ENCODE data around the gene SERPINE3.

The SERPINE3 gene

DNA sequence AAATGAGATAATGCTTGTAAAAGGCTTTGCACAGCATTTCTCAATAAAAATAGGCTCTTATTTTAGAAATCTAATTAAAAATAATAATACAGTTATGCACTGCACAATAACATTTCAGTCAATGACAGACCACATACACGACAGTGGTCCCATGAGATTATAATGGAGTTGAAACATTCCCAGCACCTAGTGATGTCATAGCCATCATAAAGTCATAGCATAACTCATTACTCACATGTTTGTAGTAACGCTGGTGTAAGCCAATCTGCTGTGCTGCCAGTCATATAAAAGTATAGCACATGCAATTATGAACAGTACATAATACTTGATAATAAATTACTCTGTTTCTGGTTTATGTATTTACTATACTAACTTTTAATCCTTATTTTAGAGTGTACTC is 12.7 kb upstream of the SERPINE3 start:
- H3K27me3 ChIP-seq (ENCODE audit: control insufficient read depth in 1 of 2, insufficient read depth in 2 of 2, low read length in 2 of 2): no peaks in the 10 kb centered on the region
- no peaks in the 10 kb centered on the region for H3K4me1 ChIP-seq (ENCODE audit: control insufficient read depth in 1 of 2, insufficient read depth in 2 of 2, low read length in 2 of 2)
- no peak overlapping the region for H3K9ac ChIP-seq (ENCODE audit: low read depth in 1 of 2, low read length in 2 of 2)
- no peak overlapping the region for H3K27ac ChIP-seq (ENCODE audit: low read depth, low read length)
- no peaks in the 10 kb centered on the region for H3K36me3 ChIP-seq (ENCODE audit: control insufficient read depth in 1 of 2, insufficient read depth in 2 of 2, low read length in 2 of 2)
- no peaks in the 10 kb centered on the region for H3K9me3 ChIP-seq (ENCODE audit: control insufficient read depth in 1 of 2, low read length in 2 of 2)
- no peak overlapping the region for H3K4me3 ChIP-seq (ENCODE audit: low read depth in 1 of 2, low read length in 2 of 2)

DNA sequence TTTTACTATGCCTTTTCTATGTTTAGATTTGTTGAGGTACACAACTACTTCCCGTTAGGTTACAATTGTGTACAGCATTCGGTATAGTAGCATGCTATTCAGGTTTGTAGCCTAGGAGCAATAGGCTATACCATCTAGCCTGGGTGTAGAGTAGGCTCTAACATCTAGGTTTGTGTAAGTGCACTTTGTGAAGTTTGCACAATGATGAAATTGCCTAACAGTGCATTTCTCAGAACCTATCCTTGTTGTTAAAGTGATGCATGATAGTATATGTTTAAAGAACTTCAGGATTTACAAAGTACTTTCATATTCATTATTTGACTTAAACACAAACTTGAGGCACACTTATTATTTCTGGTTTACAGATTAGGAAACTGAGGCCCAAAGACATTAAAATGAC is 11.5 kb upstream of the SERPINE3 start:
- Histone ChIP-seq H3K27ac (ENCODE audit: low read depth, low read length) (no peak overlapping the region), H3K36me3 (ENCODE audit: control insufficient read depth in 1 of 2, insufficient read depth in 2 of 2, low read length in 2 of 2) (no peaks in the 10 kb centered on the region), H3K4me3 (ENCODE audit: low read depth in 1 of 2, low read length in 2 of 2) (no peak overlapping the region), H3K9me3 (ENCODE audit: control insufficient read depth in 1 of 2, low read length in 2 of 2) (no peaks in the 10 kb centered on the region), H3K9ac (ENCODE audit: low read depth in 1 of 2, low read length in 2 of 2) (no peak overlapping the region), H3K4me1 (ENCODE audit: control insufficient read depth in 1 of 2, insufficient read depth in 2 of 2, low read length in 2 of 2) (no peaks in the 10 kb centered on the region), H3K27me3 (ENCODE audit: control insufficient read depth in 1 of 2, insufficient read depth in 2 of 2, low read length in 2 of 2) (no peaks in the 10 kb centered on the region)

- no peaks in the 10 kb centered on the region for H3K27me3 ChIP-seq (ENCODE audit: control insufficient read depth in 1 of 2, insufficient read depth in 2 of 2, low read length in 2 of 2)
- no peak overlapping the region for H3K9ac ChIP-seq (ENCODE audit: low read depth in 1 of 2, low read length in 2 of 2)
- no peaks in the 10 kb centered on the region for H3K4me1 ChIP-seq (ENCODE audit: control insufficient read depth in 1 of 2, insufficient read depth in 2 of 2, low read length in 2 of 2)
- H3K36me3 ChIP-seq (ENCODE audit: control insufficient read depth in 1 of 2, insufficient read depth in 2 of 2, low read length in 2 of 2): no peaks in the 10 kb centered on the region
- H3K4me3 ChIP-seq (ENCODE audit: low read depth in 1 of 2, low read length in 2 of 2): no peak overlapping the region
- no peak overlapping the region for H3K27ac ChIP-seq (ENCODE audit: low read depth, low read length)
- no peaks in the 10 kb centered on the region for H3K9me3 ChIP-seq (ENCODE audit: control insufficient read depth in 1 of 2, low read length in 2 of 2)
Observed at GRCh38 chr13:51328488-51328887, 11.0 kb upstream of the SERPINE3 start.

DNA sequence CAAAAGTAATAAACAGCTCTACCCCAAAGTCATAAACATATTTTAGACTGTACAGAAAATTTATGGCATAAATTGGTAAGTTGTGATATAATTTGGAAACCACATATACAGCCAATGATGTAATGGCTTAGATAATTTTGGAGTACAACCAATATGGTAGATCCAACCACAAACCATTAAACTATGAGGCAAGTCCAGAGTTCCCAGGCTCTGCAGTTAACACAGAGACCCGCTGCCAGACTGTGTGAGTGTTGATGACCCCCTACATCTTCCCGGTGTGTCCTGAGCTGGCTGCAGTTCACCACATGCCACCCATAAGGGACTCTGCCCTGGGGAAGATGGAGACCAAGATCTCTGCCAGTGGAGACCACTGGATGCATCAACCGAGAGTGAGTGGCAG is 9.9 kb upstream of the SERPINE3 start:
- H3K4me1 ChIP-seq (ENCODE audit: control insufficient read depth in 1 of 2, insufficient read depth in 2 of 2, low read length in 2 of 2): no peaks in the 10 kb centered on the region
- H3K4me3 ChIP-seq (ENCODE audit: low read depth in 1 of 2, low read length in 2 of 2): no peak overlapping the region
- H3K36me3 ChIP-seq (ENCODE audit: control insufficient read depth in 1 of 2, insufficient read depth in 2 of 2, low read length in 2 of 2): no peaks in the 10 kb centered on the region
- H3K27ac ChIP-seq (ENCODE audit: low read depth, low read length): no peak overlapping the region
- H3K27me3 ChIP-seq (ENCODE audit: control insufficient read depth in 1 of 2, insufficient read depth in 2 of 2, low read length in 2 of 2): no peaks in the 10 kb centered on the region
- no peaks in the 10 kb centered on the region for H3K9me3 ChIP-seq (ENCODE audit: control insufficient read depth in 1 of 2, low read length in 2 of 2)
- no peak overlapping the region for H3K9ac ChIP-seq (ENCODE audit: low read depth in 1 of 2, low read length in 2 of 2)

DNA sequence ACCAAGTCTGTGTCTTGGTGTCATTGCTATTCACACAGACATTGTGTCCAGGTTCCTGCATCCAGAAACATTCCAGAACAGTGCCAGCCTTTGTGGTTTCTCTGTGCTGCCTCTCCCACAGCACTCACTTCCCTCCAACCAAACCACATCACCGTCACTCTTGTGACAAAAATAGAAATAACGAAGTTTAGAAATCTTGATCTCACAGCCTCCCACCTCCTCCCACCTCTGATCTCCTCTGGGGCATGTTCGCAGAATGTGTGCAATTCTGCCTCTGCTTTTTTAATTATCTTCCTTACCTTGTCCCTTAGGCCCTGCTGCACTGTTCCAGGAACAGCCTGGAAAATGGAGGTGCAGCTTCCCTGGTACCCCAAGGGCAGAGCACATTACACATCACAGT is 8.7 kb upstream of the SERPINE3 start:
- no peaks in the 10 kb centered on the region for H3K36me3 ChIP-seq (ENCODE audit: control insufficient read depth in 1 of 2, insufficient read depth in 2 of 2, low read length in 2 of 2)
- no peaks in the 10 kb centered on the region for H3K27me3 ChIP-seq (ENCODE audit: control insufficient read depth in 1 of 2, insufficient read depth in 2 of 2, low read length in 2 of 2)
- H3K9me3 ChIP-seq (ENCODE audit: control insufficient read depth in 1 of 2, low read length in 2 of 2): no peaks in the 10 kb centered on the region
- H3K9ac ChIP-seq (ENCODE audit: low read depth in 1 of 2, low read length in 2 of 2): no peak overlapping the region
- H3K4me3 ChIP-seq (ENCODE audit: low read depth in 1 of 2, low read length in 2 of 2): no peak overlapping the region
- H3K4me1 ChIP-seq (ENCODE audit: control insufficient read depth in 1 of 2, insufficient read depth in 2 of 2, low read length in 2 of 2): no peaks in the 10 kb centered on the region
- no peak overlapping the region for H3K27ac ChIP-seq (ENCODE audit: low read depth, low read length)

DNA sequence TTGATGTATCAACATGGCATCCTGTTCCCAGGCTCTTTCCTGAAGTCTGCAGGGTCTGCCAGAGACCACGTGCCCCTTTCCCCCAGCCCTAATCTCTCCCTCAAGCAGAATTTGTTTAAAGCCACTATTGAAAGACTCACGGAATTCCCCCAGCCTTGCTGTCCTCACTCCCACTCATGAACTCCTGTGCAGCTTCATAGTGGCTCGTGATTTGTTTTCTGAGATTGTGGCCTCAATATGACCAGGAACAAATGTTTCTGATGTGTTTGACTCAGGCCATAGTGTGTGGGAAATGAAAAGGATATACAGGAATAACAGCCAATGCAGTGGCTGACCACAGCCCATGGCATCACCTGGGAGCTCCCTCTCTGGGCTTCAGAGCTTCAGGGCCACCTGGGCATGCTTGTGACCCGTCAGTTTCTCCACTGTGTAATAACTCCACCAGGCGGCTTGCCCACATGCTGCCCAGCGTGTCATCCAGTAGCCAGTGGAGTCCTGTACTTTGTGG is 8.1 kb upstream of the SERPINE3 start:
- H3K9me3 ChIP-seq (ENCODE audit: control insufficient read depth in 1 of 2, low read length in 2 of 2): no peaks in the 10 kb centered on the region
- H3K27ac ChIP-seq (ENCODE audit: low read depth, low read length): no peak overlapping the region
- no peak overlapping the region for H3K4me3 ChIP-seq (ENCODE audit: low read depth in 1 of 2, low read length in 2 of 2)
- no peaks in the 10 kb centered on the region for H3K36me3 ChIP-seq (ENCODE audit: control insufficient read depth in 1 of 2, insufficient read depth in 2 of 2, low read length in 2 of 2)
- no peaks in the 10 kb centered on the region for H3K4me1 ChIP-seq (ENCODE audit: control insufficient read depth in 1 of 2, insufficient read depth in 2 of 2, low read length in 2 of 2)
- no peaks in the 10 kb centered on the region for H3K27me3 ChIP-seq (ENCODE audit: control insufficient read depth in 1 of 2, insufficient read depth in 2 of 2, low read length in 2 of 2)
- no peak overlapping the region for H3K9ac ChIP-seq (ENCODE audit: low read depth in 1 of 2, low read length in 2 of 2)

DNA sequence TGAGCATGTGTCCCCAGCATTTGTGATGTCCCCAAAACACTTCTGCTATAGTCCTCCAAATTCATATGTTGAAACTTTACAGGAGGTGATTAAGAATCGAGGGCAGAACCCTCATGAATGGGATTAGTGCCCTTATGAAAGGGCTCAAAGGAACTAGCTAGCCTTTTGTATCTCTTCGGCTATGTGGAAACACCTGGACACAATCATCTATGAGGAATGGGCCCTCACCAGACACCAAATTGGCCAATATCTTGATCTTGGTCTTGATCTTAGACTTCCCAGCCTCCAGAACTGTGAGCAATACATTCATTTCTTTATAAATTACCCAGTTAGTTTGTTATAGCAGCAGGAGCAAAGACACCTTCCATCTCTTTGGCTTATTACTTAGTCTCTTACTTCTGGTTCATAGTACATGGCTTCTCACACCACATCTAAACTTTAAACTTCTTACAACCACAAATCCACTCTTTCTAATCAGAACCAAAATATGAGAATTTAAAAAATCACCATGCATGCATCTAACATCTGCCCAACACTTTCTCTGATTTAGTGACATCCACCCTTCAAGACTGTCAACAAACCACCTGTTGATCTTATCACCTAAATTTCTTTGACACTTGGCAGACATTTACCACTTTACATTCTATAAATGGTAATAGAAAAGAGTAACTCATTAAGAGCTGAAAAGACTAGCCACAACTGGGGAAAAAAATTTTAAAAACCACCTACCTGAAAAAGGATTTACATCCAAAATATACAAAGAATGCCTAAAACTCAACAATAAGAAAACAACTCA is 6.7 kb upstream of the SERPINE3 start:
- H3K4me1 ChIP-seq (ENCODE audit: control insufficient read depth in 1 of 2, insufficient read depth in 2 of 2, low read length in 2 of 2): no peaks in the 10 kb centered on the region
- H3K4me3 ChIP-seq (ENCODE audit: low read depth in 1 of 2, low read length in 2 of 2): no peak overlapping the region
- no peaks in the 10 kb centered on the region for H3K27me3 ChIP-seq (ENCODE audit: control insufficient read depth in 1 of 2, insufficient read depth in 2 of 2, low read length in 2 of 2)
- no peak overlapping the region for H3K9ac ChIP-seq (ENCODE audit: low read depth in 1 of 2, low read length in 2 of 2)
- H3K9me3 ChIP-seq (ENCODE audit: control insufficient read depth in 1 of 2, low read length in 2 of 2): no peaks in the 10 kb centered on the region
- H3K36me3 ChIP-seq (ENCODE audit: control insufficient read depth in 1 of 2, insufficient read depth in 2 of 2, low read length in 2 of 2): no peaks in the 10 kb centered on the region
- H3K27ac ChIP-seq (ENCODE audit: low read depth, low read length): no peak overlapping the region

- Histone ChIP-seq H3K4me3 (ENCODE audit: low read depth in 1 of 2, low read length in 2 of 2) (no peak overlapping the region), H3K9me3 (ENCODE audit: control insufficient read depth in 1 of 2, low read length in 2 of 2) (no peaks in the 10 kb centered on the region), H3K9ac (ENCODE audit: low read depth in 1 of 2, low read length in 2 of 2) (no peak overlapping the region), H3K36me3 (ENCODE audit: control insufficient read depth in 1 of 2, insufficient read depth in 2 of 2, low read length in 2 of 2) (no peaks in the 10 kb centered on the region), H3K4me1 (ENCODE audit: control insufficient read depth in 1 of 2, insufficient read depth in 2 of 2, low read length in 2 of 2) (no peaks in the 10 kb centered on the region), H3K27ac (ENCODE audit: low read depth, low read length) (no peak overlapping the region), H3K27me3 (ENCODE audit: control insufficient read depth in 1 of 2, insufficient read depth in 2 of 2, low read length in 2 of 2) (no peaks in the 10 kb centered on the region)
Observed at GRCh38 chr13:51333421-51333820, 6.1 kb upstream of the SERPINE3 start.

GRCh38 chr13:51333826-51334225 is 5.7 kb upstream of the SERPINE3 start:
- H3K36me3 ChIP-seq (ENCODE audit: control insufficient read depth in 1 of 2, insufficient read depth in 2 of 2, low read length in 2 of 2): no peaks in the 10 kb centered on the region
- no peak overlapping the region for H3K27ac ChIP-seq (ENCODE audit: low read depth, low read length)
- no peak overlapping the region for H3K4me3 ChIP-seq (ENCODE audit: low read depth in 1 of 2, low read length in 2 of 2)
- no peaks in the 10 kb centered on the region for H3K27me3 ChIP-seq (ENCODE audit: control insufficient read depth in 1 of 2, insufficient read depth in 2 of 2, low read length in 2 of 2)
- no peaks in the 10 kb centered on the region for H3K9me3 ChIP-seq (ENCODE audit: control insufficient read depth in 1 of 2, low read length in 2 of 2)
- no peaks in the 10 kb centered on the region for H3K4me1 ChIP-seq (ENCODE audit: control insufficient read depth in 1 of 2, insufficient read depth in 2 of 2, low read length in 2 of 2)
- H3K9ac ChIP-seq (ENCODE audit: low read depth in 1 of 2, low read length in 2 of 2): no peak overlapping the region

DNA sequence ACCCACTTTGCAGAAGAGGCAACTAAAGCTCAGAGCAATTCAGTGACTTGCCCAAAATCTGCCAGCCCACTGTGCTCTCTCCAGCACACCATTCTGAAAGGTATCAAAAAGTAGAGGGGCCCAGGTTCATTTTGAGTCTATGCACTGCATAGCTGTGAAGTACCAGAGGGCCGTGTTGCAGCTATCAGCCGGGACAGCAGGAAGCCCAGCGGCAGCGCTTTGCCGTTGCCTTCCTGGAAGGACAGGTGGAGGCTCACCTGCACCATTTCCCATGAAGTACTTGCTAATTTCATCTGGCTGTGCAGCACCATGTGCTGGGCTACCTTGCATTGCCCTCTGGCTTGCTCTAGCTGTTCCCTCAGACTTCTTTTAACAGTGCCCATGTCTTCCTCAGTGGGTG is 2.7 kb upstream of the SERPINE3 start:
- Histone ChIP-seq H3K27me3 (ENCODE audit: control insufficient read depth in 1 of 2, insufficient read depth in 2 of 2, low read length in 2 of 2) (no peaks in the 10 kb centered on the region), H3K9me3 (ENCODE audit: control insufficient read depth in 1 of 2, low read length in 2 of 2) (no peaks in the 10 kb centered on the region), H3K4me1 (ENCODE audit: control insufficient read depth in 1 of 2, insufficient read depth in 2 of 2, low read length in 2 of 2) (peaks cover 9% of the 10 kb centered on the region in 2 donors), H3K9ac (ENCODE audit: low read depth in 1 of 2, low read length in 2 of 2) (no peak overlapping the region), H3K36me3 (ENCODE audit: control insufficient read depth in 1 of 2, insufficient read depth in 2 of 2, low read length in 2 of 2) (no peaks in the 10 kb centered on the region), H3K27ac (ENCODE audit: low read depth, low read length) (no peak overlapping the region), H3K4me3 (ENCODE audit: low read depth in 1 of 2, low read length in 2 of 2) (no peak overlapping the region)

All from duodenal mucosa (tissue), 2 donors.